Breast epithelium (tissue), 4 donors: ENCODE results near the gene SRL. TPM values are rescaled to one million over a fixed set of nuclear protein-coding genes. Genes with fewer than 3 reads are reported as not detected.

Experiments used
- DNase-seq, 2 donors: peaks; one replicate each; pipeline ENCODE4 v3.0.0-alpha.2; 2019; ENCODE audit warnings: low spot score in 2 of 2
- H3K27ac ChIP-seq, 2 donors: fragments of 200-600 bp; sonication (generic) in 1 of 2; one replicate each; pipeline ENCODE4 v1.5.1; 2016 to 2019; ENCODE audit warnings: mild to moderate bottlenecking in 1 of 2
- H3K27me3 ChIP-seq, 2 donors: fragments of 200-600 bp; sonication (generic) in 1 of 2; one replicate each; pipeline versions ENCODE4 v1.5.1 to v1.6.0; 2017 to 2019; ENCODE audit warnings: control low read depth in 1 of 2, mild to moderate bottlenecking in 1 of 2
- H3K36me3 ChIP-seq: fragments of 200-600 bp; one replicate; pipeline ENCODE4 v1.5.1; 2019
- H3K4me1 ChIP-seq, 2 donors: fragments of 200-600 bp; sonication (generic); one replicate each; pipeline ENCODE4 v1.5.1; 2016 to 2019; ENCODE audit warnings: control low read depth in 1 of 2
- H3K4me3 ChIP-seq, 3 donors: fragments of 200-600 bp; sonication (generic); 1 replicate in 2 of 3; 2 replicates in 1 of 3; pipeline ENCODE4 v1.5.1; 2016 to 2019; ENCODE audit warnings: mild to moderate bottlenecking in 3 of 3, moderate library complexity in 2 of 3
- H3K9me3 ChIP-seq, 2 donors: fragments of 200-600 bp; sonication (generic) in 1 of 2; one replicate each; pipeline ENCODE4 v1.5.1; 2016 to 2019; ENCODE audit warnings: control low read depth in 1 of 2
- POLR2A ChIP-seq: fragments of 450-650 bp; IDR thresholded peaks from one replicate; pipeline ENCODE4 v1.6.1; 2016; ENCODE audit warnings: antibody characterized with exemption, mild to moderate bottlenecking, moderate library complexity
- POLR2AphosphoS5 ChIP-seq, 3 donors: sonication (generic); formaldehyde crosslinking; IDR thresholded peaks; one replicate each; pipeline ENCODE4 v1.6.1; 2017; ENCODE audit warnings: antibody characterized with exemption in 3 of 3
- intact Hi-C: fragments of 100-400 bp; cut with DNase I; formaldehyde crosslinking; loops from one replicate; pipeline ENCODE4 v1.15.1; 2023; ENCODE audit warnings: low total_unique reads
- total RNA-seq, 3 donors: library from RNA; depleted of rRNA; stranded (reverse); fragments of >200 nt; gene quantifications; one replicate each; pipeline ENCODE4 v1.1.0, GENCODE V29; 2016
- TF ChIP-seq, protein P1 (sequence below), 3 donors: fragments of 450-650 bp; IDR thresholded peaks; one replicate each; pipeline ENCODE4 v1.5.1; 2016 to 2017; ENCODE audit warnings: antibody characterized with exemption in 3 of 3, mild to moderate bottlenecking in 3 of 3, moderate library complexity in 3 of 3

SRL gene
- total RNA-seq, 3 donors from 2014 or later: 0.32 to 0.98 (median 0.44) TPM

DNA sequence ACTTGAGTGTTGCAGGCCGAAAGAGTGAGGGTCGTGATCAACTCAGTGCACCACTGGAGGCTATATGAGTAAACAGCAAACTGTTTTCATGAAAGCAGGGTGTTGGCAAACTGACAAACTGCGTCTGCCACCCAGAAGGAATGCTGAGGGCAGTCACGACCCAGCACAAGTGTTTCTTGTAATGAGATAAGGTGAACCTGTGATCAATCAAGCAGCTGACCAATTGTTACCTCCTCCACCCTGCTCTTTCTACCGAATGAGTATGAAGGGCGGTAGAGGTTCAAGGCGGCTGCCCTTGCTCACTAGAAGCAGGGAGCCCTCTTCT is 5.5 kb upstream of the SRL start:
- Histone ChIP-seq H3K36me3 (no peaks in the 10 kb centered on the region), H3K4me3 (no peak overlapping the region), H3K27ac (no peak overlapping the region), H3K4me1 (no peaks in the 10 kb centered on the region), H3K27me3 (no peaks in the 10 kb centered on the region), H3K9me3 (no peaks in the 10 kb centered on the region)
- TF ChIP-seq POLR2AphosphoS5 (IDR thresholded peaks at IDR 0.05) (no peak), POLR2A (no peak)
- TF ChIP-seq, protein P1, sequence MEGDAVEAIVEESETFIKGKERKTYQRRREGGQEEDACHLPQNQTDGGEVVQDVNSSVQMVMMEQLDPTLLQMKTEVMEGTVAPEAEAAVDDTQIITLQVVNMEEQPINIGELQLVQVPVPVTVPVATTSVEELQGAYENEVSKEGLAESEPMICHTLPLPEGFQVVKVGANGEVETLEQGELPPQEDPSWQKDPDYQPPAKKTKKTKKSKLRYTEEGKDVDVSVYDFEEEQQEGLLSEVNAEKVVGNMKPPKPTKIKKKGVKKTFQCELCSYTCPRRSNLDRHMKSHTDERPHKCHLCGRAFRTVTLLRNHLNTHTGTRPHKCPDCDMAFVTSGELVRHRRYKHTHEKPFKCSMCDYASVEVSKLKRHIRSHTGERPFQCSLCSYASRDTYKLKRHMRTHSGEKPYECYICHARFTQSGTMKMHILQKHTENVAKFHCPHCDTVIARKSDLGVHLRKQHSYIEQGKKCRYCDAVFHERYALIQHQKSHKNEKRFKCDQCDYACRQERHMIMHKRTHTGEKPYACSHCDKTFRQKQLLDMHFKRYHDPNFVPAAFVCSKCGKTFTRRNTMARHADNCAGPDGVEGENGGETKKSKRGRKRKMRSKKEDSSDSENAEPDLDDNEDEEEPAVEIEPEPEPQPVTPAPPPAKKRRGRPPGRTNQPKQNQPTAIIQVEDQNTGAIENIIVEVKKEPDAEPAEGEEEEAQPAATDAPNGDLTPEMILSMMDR (IDR thresholded peaks at IDR 0.05): no peak
- intact Hi-C loops: no loop called here
- DNase-seq: no peak

DNA sequence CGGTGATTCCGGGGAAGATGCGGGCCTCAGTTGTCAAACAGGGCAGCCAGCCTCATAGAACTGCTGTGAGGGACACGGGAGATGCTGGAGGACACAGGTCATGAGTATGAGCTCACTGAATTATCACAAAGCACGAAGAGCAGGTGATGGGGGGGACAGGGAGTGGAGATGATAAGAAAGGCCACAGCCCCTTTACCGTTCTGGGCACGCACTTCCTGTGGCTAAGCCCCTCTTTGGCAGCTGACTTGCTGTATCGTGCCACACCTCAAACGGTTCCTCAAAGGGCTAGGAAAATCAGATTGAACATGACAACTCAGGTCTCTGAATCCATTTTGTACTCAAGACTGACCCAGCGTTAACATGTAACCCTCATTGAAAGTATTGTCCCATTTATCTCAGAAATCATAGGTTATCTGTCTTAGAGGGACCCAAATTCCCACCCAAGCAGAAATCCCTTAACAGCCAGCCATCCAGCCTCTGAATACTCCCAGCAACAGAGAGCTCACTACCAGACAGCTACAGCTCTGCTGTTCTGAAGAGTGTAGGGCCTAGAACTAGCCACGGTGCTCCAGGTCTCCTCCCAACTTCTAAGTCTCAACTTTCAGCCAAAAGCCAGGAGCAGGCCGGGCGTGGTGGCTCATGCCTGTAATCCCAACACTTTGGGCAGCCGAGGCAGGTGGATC is 5.0 kb upstream of the SRL start:
- DNase-seq: no peak
- no peaks in the 10 kb centered on the region for H3K36me3 ChIP-seq
- intact Hi-C loops: no loop called here
- H3K27me3 ChIP-seq: no peaks in the 10 kb centered on the region
- TF ChIP-seq POLR2A: no peak
- TF ChIP-seq POLR2AphosphoS5 (IDR thresholded peaks at IDR 0.05): no peak
- TF ChIP-seq, protein P1 (IDR thresholded peaks at IDR 0.05): no peak
- H3K4me1 ChIP-seq: no peaks in the 10 kb centered on the region
- H3K9me3 ChIP-seq: no peaks in the 10 kb centered on the region
- no peak overlapping the region for H3K27ac ChIP-seq
- no peak overlapping the region for H3K4me3 ChIP-seq

DNA sequence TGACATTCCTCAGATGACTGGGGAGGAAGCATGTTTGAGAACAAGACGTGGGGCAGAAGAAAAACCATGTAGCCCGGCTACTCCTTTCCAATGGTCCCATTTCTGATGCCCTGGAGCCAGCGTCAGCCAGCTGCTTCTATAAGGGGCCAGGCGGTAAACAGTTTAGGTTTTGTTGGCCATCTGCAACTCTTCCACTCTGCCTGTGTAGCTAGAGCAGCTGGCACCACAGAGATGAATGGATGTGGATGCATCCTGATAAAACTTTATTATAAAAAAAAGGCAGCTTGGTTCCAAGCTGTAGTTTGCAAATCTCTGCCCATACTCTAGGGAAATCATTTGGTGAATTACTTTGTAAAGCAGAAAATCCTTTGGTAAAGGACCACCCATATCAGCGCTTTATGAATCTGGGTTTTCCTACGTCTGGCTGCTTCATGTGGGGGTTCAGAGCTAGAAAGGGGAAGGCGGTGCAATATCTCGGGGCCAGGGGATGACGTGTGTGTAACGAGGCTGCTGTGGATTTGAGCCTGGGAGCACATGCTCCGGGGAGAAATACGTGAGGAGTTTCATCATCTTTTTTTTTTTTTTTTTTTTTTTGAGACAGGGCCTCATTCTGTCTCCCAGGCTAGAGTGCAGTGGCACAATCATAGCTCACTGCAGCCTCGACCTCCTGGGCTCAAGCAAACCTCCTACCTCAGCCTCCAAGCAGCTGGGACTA is 3.4 kb upstream of the SRL start:
- Histone ChIP-seq H3K9me3 (no peaks in the 10 kb centered on the region), H3K27ac (no peak overlapping the region), H3K27me3 (no peaks in the 10 kb centered on the region), H3K4me3 (no peak overlapping the region), H3K36me3 (no peaks in the 10 kb centered on the region), H3K4me1 (no peaks in the 10 kb centered on the region)
- intact Hi-C loops: no loop called here
- no peak for DNase-seq
- TF ChIP-seq POLR2A (no peak), POLR2AphosphoS5 (IDR thresholded peaks at IDR 0.05) (no peak)
- TF ChIP-seq, protein P1 (IDR thresholded peaks at IDR 0.05): no peak

DNA sequence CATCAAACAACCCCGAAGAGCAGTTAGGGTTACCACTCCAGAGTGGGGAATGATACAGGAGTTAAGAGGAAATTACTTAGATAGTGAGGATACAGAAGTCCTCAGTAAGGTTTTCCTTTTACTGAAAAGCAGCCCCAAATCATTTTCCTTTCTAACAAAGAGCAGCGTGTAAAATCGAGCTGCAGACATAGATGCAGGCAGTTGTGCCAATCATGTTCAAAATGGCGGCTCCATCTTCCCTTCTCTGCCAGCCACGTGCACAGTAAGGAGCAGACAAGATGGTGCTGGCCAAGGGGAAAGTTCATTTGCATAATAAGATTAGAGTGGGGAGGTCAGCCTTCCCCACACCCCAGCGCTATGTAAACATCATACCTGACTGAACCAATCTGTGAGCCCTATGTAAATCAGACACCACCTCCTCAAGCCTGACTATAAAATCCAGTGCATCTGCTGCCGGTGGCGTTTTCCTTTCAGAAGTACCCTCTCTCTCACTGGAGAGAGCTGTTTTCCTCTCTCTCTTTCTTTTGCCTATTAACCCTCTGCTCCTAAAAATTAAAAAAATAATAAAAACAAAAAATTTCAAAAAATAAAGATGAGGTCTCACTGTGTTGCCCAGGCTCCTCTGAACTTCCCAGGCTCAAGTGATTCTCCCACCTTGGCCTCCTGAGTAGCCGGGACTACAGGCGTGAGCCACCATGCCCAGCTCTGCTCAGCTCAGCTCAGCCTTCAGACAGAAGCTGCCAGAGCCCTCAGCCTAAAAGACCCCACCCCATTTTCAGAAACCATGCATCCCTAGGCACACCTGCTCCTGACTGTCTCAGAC is 2.6 kb upstream of the SRL start:
- Histone ChIP-seq H3K4me1 (no peaks in the 10 kb centered on the region), H3K27ac (no peak overlapping the region), H3K4me3 (no peak overlapping the region), H3K36me3 (no peaks in the 10 kb centered on the region), H3K9me3 (no peaks in the 10 kb centered on the region), H3K27me3 (no peaks in the 10 kb centered on the region)
- no peak for DNase-seq
- intact Hi-C loops: no loop called here
- TF ChIP-seq POLR2AphosphoS5 (IDR thresholded peaks at IDR 0.05) (no peak), POLR2A (no peak)
- TF ChIP-seq, protein P1 (IDR thresholded peaks at IDR 0.05): no peak
